ENCODE results near the gene PDCD1.
"Not testable (repeated sequence)": the region's sequence is repeated elsewhere in the genome, so short reads cannot be mapped to it uniquely, and the experiment has no call there.

The PDCD1 gene

GRCh38 chr2:241833756-241834526 is 24.8 kb downstream of the PDCD1 start:
- not testable (repeated sequence) for DNase-seq (ENCODE audit: low spot score)

- no peak for DNase-seq (ENCODE audit: low spot score)
These were observed 25.5 kb downstream of the PDCD1 start for GRCh38 chr2:241833101-241833663.

- no peak for DNase-seq (ENCODE audit: low spot score)
These were observed 31.3 kb downstream of the PDCD1 start for GRCh38 chr2:241827394-241827793.

GRCh38 chr2:241823531-241824437 is 34.9 kb downstream of the PDCD1 start:
- DNase-seq (ENCODE audit: low spot score), result not testable (repeated sequence)

- no peak for DNase-seq (ENCODE audit: low spot score)
These were observed 36.5 kb downstream of the PDCD1 start for GRCh38 chr2:241822264-241822623.

- DNase-seq (ENCODE audit: low spot score), result no peak
These were observed 37.0 kb downstream of the PDCD1 start for GRCh38 chr2:241821460-241822263.

GRCh38 chr2:241820625-241821384 is 37.9 kb downstream of the PDCD1 start:
- DNase-seq (ENCODE audit: low spot score), result no peak

GRCh38 chr2:241819947-241820624 is 38.6 kb downstream of the PDCD1 start:
- not testable (repeated sequence) for DNase-seq (ENCODE audit: low spot score)

GRCh38 chr2:241818943-241819270 is 39.8 kb downstream of the PDCD1 start:
- DNase-seq (ENCODE audit: low spot score), result no peak

GRCh38 chr2:241818229-241818942 is 40.3 kb downstream of the PDCD1 start:
- DNase-seq (ENCODE audit: low spot score), result no peak

- DNase-seq (ENCODE audit: low spot score), result not testable (repeated sequence)
These were observed 40.9 kb downstream of the PDCD1 start for GRCh38 chr2:241817821-241818215.

GRCh38 chr2:241817126-241817820 is 41.4 kb downstream of the PDCD1 start:
- DNase-seq (ENCODE audit: low spot score), result no peak

- no peak for DNase-seq (ENCODE audit: low spot score)
These were observed 42.1 kb downstream of the PDCD1 start for GRCh38 chr2:241816431-241817121.

- DNase-seq (ENCODE audit: low spot score), result no peak
These were observed 42.9 kb downstream of the PDCD1 start for GRCh38 chr2:241815477-241816430.

- DNase-seq (ENCODE audit: low spot score), result no peak
These were observed 43.8 kb downstream of the PDCD1 start for GRCh38 chr2:241814643-241815476.

- DNase-seq (ENCODE audit: low spot score), result no peak
These were observed 44.4 kb downstream of the PDCD1 start for GRCh38 chr2:241814393-241814642.
